HepG2 (cell line): ENCODE measurements around the gene TBATA. TPM values are rescaled to one million over a fixed set of nuclear protein-coding genes. Genes with fewer than 3 reads are reported as not detected.

Experiments
- ATAC-seq: fragments of 200-7000 bp; cut with Tn5 transposase; 3 replicates; pipeline ENCODE4 v1.9.1; 2020; ENCODE audit warnings: mild to moderate bottlenecking, moderate library complexity
- BruUV-seq: library from RNA; stranded (reverse); fragments of 400-500 nt; replicated peaks from 2 replicates; lab custom pipeline; 2021; lab: Mats Ljungman, UMichigan
- CTCF ChIA-PET: fragments of 300-600 bp; formaldehyde crosslinking; extraction: SDS; loops from one replicate; lab custom pipeline; 2021; ENCODE audit warnings: low total read pairs, inconsistent platforms, low intra/inter-chr PET ratio; lab: Yijun Ruan, JAX
- POLR2A ChIA-PET: fragments of 350-600 bp; sonication (Branson Sonifier 250); formaldehyde crosslinking; loops from one replicate; lab custom pipeline; 2020; ENCODE audit warnings: antibody characterized with exemption, inconsistent platforms; lab: Yijun Ruan, JAX
- DNase-seq: peaks from one replicate; pipeline ENCODE4 v3.0.0-alpha.2; 2015; ENCODE audit warnings: low spot score
- FAIRE-seq: peaks from 3 replicates; lab custom pipeline; 2011; peaks lifted over from hg19 to GRCh38; lab: Jason Lieb, UNC
- H2AFZ ChIP-seq: one replicate; pipeline ENCODE4 v1.6.1; 2011; ENCODE audit warnings: low read length, inconsistent platforms
- H3K27ac ChIP-seq: fragments of 300-600 bp; 3 replicates; pipeline ENCODE4 v1.8.0; 2011; ENCODE audit warnings: mixed run types, mild to moderate bottlenecking, mixed read lengths, low read length, inconsistent platforms; ENCODE audit not compliant: insufficient read depth; ENCODE audit errors: extremely low read length
- H3K27me3 ChIP-seq, 2 experiments: fragments of 200-600 bp in 1 of 2; 2 replicates in 1 of 2; 3 replicates in 1 of 2; pipeline versions ENCODE4 v1.6.0 to v1.8.0; 2011; ENCODE audit warnings: low read length in 2 of 2, mild to moderate bottlenecking in 2 of 2, moderate library complexity in 2 of 2, inconsistent platforms in 1 of 2; ENCODE audit not compliant: insufficient read depth in 2 of 2, control insufficient read depth in 1 of 2
- H3K36me3 ChIP-seq, 2 experiments: fragments of 200-600 bp in 1 of 2; replicated peaks in 1 of 2; 2 replicates in 1 of 2; 3 replicates in 1 of 2; pipeline versions ENCODE4 v1.5.1 to v1.8.0; 2011; ENCODE audit warnings: low read length in 2 of 2, inconsistent platforms in 1 of 2; ENCODE audit not compliant: insufficient read depth in 2 of 2, control insufficient read depth in 1 of 2
- H3K4me1 ChIP-seq: 2 replicates; pipeline ENCODE4 v1.5.1; 2012; ENCODE audit warnings: low read length, inconsistent platforms; ENCODE audit not compliant: insufficient read depth
- H3K4me2 ChIP-seq: 2 replicates; pipeline ENCODE4 v1.6.0; 2011; ENCODE audit warnings: low read depth, low read length, inconsistent platforms
- H3K4me3 ChIP-seq, 3 experiments: fragments of 200-600 bp in 1 of 3; sonication (generic), shearing (Covaris generic) in 1 of 3; replicated peaks in 1 of 3; 2 replicates each; pipeline ENCODE4 v1.5.1; 2011 to 2016; ENCODE audit warnings: low read length in 3 of 3, inconsistent platforms in 2 of 3, low read depth in 2 of 3, mild to moderate bottlenecking in 2 of 3, control low read depth in 1 of 3, mixed read lengths in 1 of 3; ENCODE audit not compliant: insufficient read depth in 1 of 3
- H3K79me2 ChIP-seq: one replicate; pipeline ENCODE4 v1.6.1; 2011; ENCODE audit warnings: low read length, inconsistent platforms; ENCODE audit not compliant: insufficient read depth
- H3K9ac ChIP-seq: 2 replicates; pipeline ENCODE4 v1.6.0; 2011; ENCODE audit warnings: mild to moderate bottlenecking, low read depth, low read length, inconsistent platforms; ENCODE audit not compliant: insufficient read depth
- H3K9me3 ChIP-seq: 2 replicates; pipeline ENCODE4 v1.5.1; 2012; ENCODE audit warnings: mild to moderate bottlenecking, low read length
- H4K20me1 ChIP-seq: 2 replicates; pipeline ENCODE4 v1.6.0; 2011; ENCODE audit warnings: inconsistent platforms, mild to moderate bottlenecking, low read length, moderate library complexity; ENCODE audit not compliant: insufficient read depth
- DZIP1 ChIP-seq: sonication (generic); formaldehyde crosslinking; IDR thresholded peaks from 2 replicates; pipeline ENCODE4 v1.5.0; 2020; ENCODE audit warnings: mild to moderate bottlenecking, missing genetic modification reagents
- FOSL1 ChIP-seq: sonication (generic); formaldehyde crosslinking; IDR thresholded peaks from 2 replicates; pipeline ENCODE4 v1.9.0; 2021; ENCODE audit warnings: missing genetic modification reagents, borderline replicate concordance
- FUBP1 ChIP-seq: sonication (generic); formaldehyde crosslinking; IDR thresholded peaks from 2 replicates; pipeline ENCODE4 v1.5.1; 2020; ENCODE audit warnings: missing genetic modification reagents, mild to moderate bottlenecking, borderline replicate concordance
- HES4 ChIP-seq: sonication (generic); formaldehyde crosslinking; IDR thresholded peaks from 2 replicates; pipeline ENCODE4 v1.9.0; 2021; ENCODE audit warnings: mild to moderate bottlenecking, missing genetic modification reagents, borderline replicate concordance
- HOMEZ ChIP-seq: IDR thresholded peaks from 2 replicates; pipeline ENCODE4 v1.6.1; 2016; ENCODE audit warnings: low read depth
- MZF1 ChIP-seq: sonication (generic); formaldehyde crosslinking; IDR thresholded peaks from 2 replicates; pipeline ENCODE4 v1.8.1; 2023; ENCODE audit warnings: mild to moderate bottlenecking, missing genetic modification reagents, borderline replicate concordance
- NFATC3 ChIP-seq: sonication (generic); formaldehyde crosslinking; IDR thresholded peaks from 2 replicates; pipeline ENCODE4 v1.5.1; 2020; ENCODE audit warnings: mild to moderate bottlenecking, missing genetic modification reagents
- PATZ1 ChIP-seq: sonication (generic); formaldehyde crosslinking; IDR thresholded peaks from 2 replicates; pipeline ENCODE4 v1.4.0; 2020; ENCODE audit warnings: missing genetic modification reagents
- PAX8 ChIP-seq: sonication (generic); formaldehyde crosslinking; IDR thresholded peaks from 2 replicates; pipeline ENCODE4 v1.8.0; 2022; ENCODE audit warnings: mild to moderate bottlenecking, missing genetic modification reagents, borderline replicate concordance
- SMARCC2 ChIP-seq: fragments of 450-650 bp; IDR thresholded peaks from 2 replicates; pipeline ENCODE4 v1.6.1; 2017; ENCODE audit warnings: antibody characterized with exemption, mild to moderate bottlenecking
- TGIF2 ChIP-seq: IDR thresholded peaks from 2 replicates; pipeline ENCODE4 v1.6.1; 2016; ENCODE audit warnings: control low read depth, missing compliant biosample characterization
- ZNF232 ChIP-seq: sonication (generic); formaldehyde crosslinking; IDR thresholded peaks from 2 replicates; pipeline ENCODE4 v1.4.0; 2020; ENCODE audit warnings: missing genetic modification reagents, borderline replicate concordance
- ZSCAN21 ChIP-seq: sonication (generic); formaldehyde crosslinking; IDR thresholded peaks from 2 replicates; pipeline ENCODE4 v1.8.0; 2022; ENCODE audit warnings: mild to moderate bottlenecking, missing genetic modification reagents, moderate library complexity, borderline replicate concordance
- WGBS: methylation state at CpG from one replicate; pipeline ENCODE4 v1.1.6; 2017; ENCODE audit warnings: low lambda C conversion rate; 5-methylcytosine and 5-hydroxymethylcytosine counted together
- in situ Hi-C: cut with HindIII; loops from 2 replicates; pipeline ENCODE4 v1.10.0; 2017; ENCODE audit warnings: low pct_unique_long_range_greater_than_20kb; ENCODE audit not compliant: extremely low pct_ligation_motif_present
- intact Hi-C: fragments of 100-400 bp; cut with micrococcal nuclease; formaldehyde crosslinking; loops from one replicate; pipeline ENCODE4 v1.10.0; 2022; ENCODE audit not compliant: unreplicated experiment
- polyA plus RNA-seq, 8 experiments: library from polyadenylated mRNA; depleted of rRNA in 3 of 8; stranded (reverse) in 7 of 8; unstranded in 1 of 8; fragments of >200 nt; fragmentation: Illumina TruSeq in 4 of 8; extraction: Trizol in 4 of 8; gene quantifications; 2 replicates each; pipeline versions ENCODE4 v1.2.1 to v1.2.3, GENCODE V29; 2011 to 2016; ENCODE audit warnings: low read depth in 4 of 8, missing spikeins in 1 of 8, mixed read lengths in 1 of 8; ENCODE audit not compliant: insufficient read depth in 1 of 8
- total RNA-seq, 5 experiments: library from RNA; depleted of rRNA; stranded (reverse); fragments of >200 nt; fragmentation: Illumina TruSeq; extraction: Trizol; gene quantifications; 2 replicates each; pipeline ENCODE4 v1.2.3, GENCODE V29; 2016; ENCODE audit warnings: low read depth in 1 of 5

The TBATA gene
- total and polyA plus RNA-seq, 2 of the 13 experiments (the other 11 are each of a cell fraction or from before 2014, with no cell fraction given), result not detected

GRCh38 chr10:70753841-70754621, 31.1 kb downstream of the TBATA start (continued):
- no peak for TF ChIP-seq DZIP1 (CRISPR knock-in tag)
- no peak for TF ChIP-seq ZNF232 (CRISPR knock-in tag)

GRCh38 chr10:70753026-70753663, 32.0 kb downstream of the TBATA start:
- ChIA-PET POLR2A (no interaction called here), CTCF (no interaction called here)
- no TSS peak for BruUV-seq
- Histone ChIP-seq H2AFZ (no peak overlapping the region), H3K4me1 (no peaks in the 10 kb centered on the region), H3K4me3 (no peak overlapping the region), H3K36me3 (no peaks in the 10 kb centered on the region), H3K27me3 (no peaks in the 10 kb centered on the region), H4K20me1 (no peaks in the 10 kb centered on the region), H3K79me2 (no peaks in the 10 kb centered on the region), H3K4me2 (no peak overlapping the region), H3K27ac (no peak overlapping the region), H3K9ac (no peak overlapping the region), H3K9me3 (no peaks in the 10 kb centered on the region)
- in situ Hi-C loops, result no loop called here
- ATAC-seq (no peak), DNase-seq (no peak), FAIRE-seq (no peak)
- intact Hi-C loops, result no loop called here
- WGBS, result 45% methylated on average over 10 of the region's 10 CpGs
- no peak for TF ChIP-seq HOMEZ (CRISPR knock-in tag)
- no peak for TF ChIP-seq HES4 (CRISPR knock-in tag)
- no peak for TF ChIP-seq PATZ1 (CRISPR knock-in tag)
- no peak for TF ChIP-seq PAX8 (CRISPR knock-in tag)
- TF ChIP-seq FUBP1 (CRISPR knock-in tag), result no peak
- TF ChIP-seq SMARCC2, result no peak
- no peak for TF ChIP-seq TGIF2
- TF ChIP-seq FOSL1 (CRISPR knock-in tag), result no peak
- no peak for TF ChIP-seq NFATC3
- TF ChIP-seq MZF1, result no peak
- TF ChIP-seq ZSCAN21 (CRISPR knock-in tag), result no peak
